SK-N-SH (cell line): ENCODE results near the gene SMIM14. TPM values are rescaled to one million over a fixed set of nuclear protein-coding genes. Genes with fewer than 3 reads are reported as not detected.

Experiments used
- CTCF ChIA-PET: fragments of 300-600, 350-600 bp; formaldehyde crosslinking; extraction: SDS; loops from one replicate; lab custom pipeline; 2021; lab: Yijun Ruan, JAX
- POLR2A ChIA-PET: fragments of 350-600 bp; sonication (Branson Sonifier 250); formaldehyde crosslinking; extraction: SDS; loops from one replicate; lab custom pipeline; 2020; ENCODE audit warnings: antibody characterized with exemption, inconsistent platforms; lab: Yijun Ruan, JAX
- DNase-seq: peaks from one replicate; pipeline ENCODE4 v3.0.0; 2012
- H2AFZ ChIP-seq: fragments of 200-600 bp; sonication (generic); 2 replicates; pipeline ENCODE4 v1.8.1; 2016; ENCODE audit warnings: antibody characterized with exemption, mild to moderate bottlenecking, low read depth
- H3F3A ChIP-seq: fragments of 200-600 bp; sonication (generic); replicated peaks from 2 replicates; pipeline ENCODE3; 2016; ENCODE audit warnings: antibody characterized with exemption, mild to moderate bottlenecking; ENCODE audit not compliant: insufficient read depth
- H3K27ac ChIP-seq, 2 experiments: fragments of 200-500 bp in 1 of 2; fragments of 200-600 bp in 1 of 2; sonication (Bioruptor generic) in 1 of 2; sonication (generic), shearing (Covaris generic) in 1 of 2; 2 replicates each; pipeline versions ENCODE4 v1.5.1 to v1.6.1; 2014 to 2016; ENCODE audit warnings: low read depth in 2 of 2, inconsistent platforms in 1 of 2, low read length in 1 of 2, mild to moderate bottlenecking in 1 of 2, mixed read lengths in 1 of 2
- H3K27me3 ChIP-seq: fragments of 200-600 bp; sonication (generic), shearing (Covaris generic); 2 replicates; pipeline ENCODE4 v1.6.1; 2016; ENCODE audit warnings: mixed run types; ENCODE audit not compliant: insufficient read depth
- H3K36me3 ChIP-seq, 2 experiments: fragments of 200-500 bp in 1 of 2; fragments of 200-600 bp in 1 of 2; sonication (Bioruptor generic) in 1 of 2; sonication (generic) in 1 of 2; replicated peaks in 1 of 2; 2 replicates each; pipeline versions ENCODE3 to v1.5.1; 2014 to 2016; ENCODE audit warnings: low read length in 1 of 2, mild to moderate bottlenecking in 1 of 2; ENCODE audit not compliant: insufficient read depth in 2 of 2, control insufficient read depth in 1 of 2
- H3K4me1 ChIP-seq, 2 experiments: fragments of 200-500 bp in 1 of 2; fragments of 200-600 bp in 1 of 2; sonication (Bioruptor generic) in 1 of 2; sonication (generic), shearing (Covaris generic) in 1 of 2; 2 replicates each; pipeline versions ENCODE4 v1.5.1 to v1.6.1; 2014 to 2016; ENCODE audit warnings: low read depth in 1 of 2, low read length in 1 of 2, mixed run types in 1 of 2; ENCODE audit not compliant: insufficient read depth in 2 of 2, control insufficient read depth in 1 of 2
- H3K4me2 ChIP-seq: fragments of 200-600 bp; sonication (generic), shearing (Covaris generic); 2 replicates; pipeline ENCODE4 v1.6.1; 2017; ENCODE audit warnings: mixed run types
- H3K4me3 ChIP-seq, 2 experiments: fragments of 200-500 bp in 1 of 2; fragments of 200-600 bp in 1 of 2; sonication (Bioruptor generic) in 1 of 2; sonication (generic), shearing (Covaris generic) in 1 of 2; 2 replicates each; pipeline versions ENCODE4 v1.5.1 to v1.8.1; 2014 to 2016; ENCODE audit warnings: low read depth in 2 of 2, inconsistent platforms in 1 of 2, low read length in 1 of 2, mild to moderate bottlenecking in 1 of 2, mixed read lengths in 1 of 2, moderate library complexity in 1 of 2
- H3K79me2 ChIP-seq: fragments of 200-600 bp; sonication (generic); 2 replicates; pipeline ENCODE4 v1.8.1; 2017; ENCODE audit warnings: mild to moderate bottlenecking; ENCODE audit not compliant: insufficient read depth
- H3K9ac ChIP-seq: fragments of 200-600 bp; sonication (generic); 2 replicates; pipeline ENCODE4 v1.6.1; 2017; ENCODE audit warnings: mixed run types
- H3K9me2 ChIP-seq: fragments of 200-600 bp; sonication (generic); 2 replicates; pipeline ENCODE4 v1.6.1; 2017; ENCODE audit warnings: mixed run types
- H3K9me3 ChIP-seq: fragments of 200-600 bp; sonication (generic); 2 replicates; pipeline ENCODE4 v1.6.1; 2017; ENCODE audit warnings: mixed run types, mild to moderate bottlenecking, moderate library complexity
- H4K20me1 ChIP-seq: fragments of 200-600 bp; sonication (generic); 2 replicates; pipeline ENCODE4 v1.6.1; 2017; ENCODE audit warnings: mild to moderate bottlenecking, mixed run types; ENCODE audit not compliant: insufficient read depth
- CHD2 ChIP-seq: fragments of 150-350 bp; IDR thresholded peaks from 2 replicates; pipeline ENCODE4 v1.6.1; 2018; ENCODE audit warnings: low read length; ENCODE audit not compliant: partially characterized antibody
- ELF1 ChIP-seq: IDR thresholded peaks from 2 replicates; pipeline ENCODE4 v1.4.0; 2012
- EP300 ChIP-seq, 2 experiments: IDR thresholded peaks; 2 replicates each; pipeline versions ENCODE4 v1.4.0 to v1.6.1; 2012; ENCODE audit warnings: borderline replicate concordance in 1 of 2, low read depth in 1 of 2, low read length in 1 of 2
- EZH2phosphoT487 ChIP-seq: fragments of 200-600 bp; sonication (generic); IDR thresholded peaks from 2 replicates; pipeline ENCODE4 v1.6.1; 2017; ENCODE audit warnings: low read depth, mixed run types, mild to moderate bottlenecking, antibody characterized with exemption, moderate library complexity, borderline replicate concordance
- FOSL2 ChIP-seq: IDR thresholded peaks from 2 replicates; pipeline ENCODE4 v1.4.0; 2012; ENCODE audit warnings: low read depth, mild to moderate bottlenecking, moderate library complexity, borderline replicate concordance
- FOXJ3 ChIP-seq: sonication (generic); formaldehyde crosslinking; IDR thresholded peaks from 2 replicates; pipeline ENCODE4 v1.5.1; 2020; ENCODE audit warnings: mild to moderate bottlenecking, missing genetic modification reagents
- GABPA ChIP-seq: IDR thresholded peaks from 2 replicates; pipeline ENCODE4 v1.4.0; 2012; ENCODE audit warnings: low read depth, mild to moderate bottlenecking
- MEF2A ChIP-seq: IDR thresholded peaks from 2 replicates; pipeline ENCODE4 v1.4.0; 2012; ENCODE audit warnings: low read depth, borderline replicate concordance
- MXI1 ChIP-seq: IDR thresholded peaks from 2 replicates; pipeline ENCODE4 v1.6.1; 2012; ENCODE audit warnings: mild to moderate bottlenecking, low read depth, low read length, improper control_type of control experiment
- NFIC ChIP-seq: IDR thresholded peaks from 2 replicates; pipeline ENCODE4 v1.4.0; 2012; ENCODE audit warnings: borderline replicate concordance
- NRF1 ChIP-seq: IDR thresholded peaks from 2 replicates; pipeline ENCODE4 v1.6.1; 2012; ENCODE audit warnings: low read depth, mild to moderate bottlenecking, low read length
- POLR2AphosphoS5 ChIP-seq: IDR thresholded peaks from 2 replicates; pipeline ENCODE4 v1.6.1; 2012; ENCODE audit warnings: low read depth, low read length
- RAD21 ChIP-seq: IDR thresholded peaks from 2 replicates; pipeline ENCODE4 v1.6.1; 2012; ENCODE audit warnings: mild to moderate bottlenecking, low read length
- RFX5 ChIP-seq: IDR thresholded peaks from 2 replicates; pipeline ENCODE4 v1.6.1; 2012; ENCODE audit warnings: mild to moderate bottlenecking, improper control_type of control experiment, low read length
- RXRA ChIP-seq: IDR thresholded peaks from 2 replicates; pipeline ENCODE4 v1.4.0; 2012; ENCODE audit warnings: low read depth, mild to moderate bottlenecking, borderline replicate concordance
- SIN3A ChIP-seq: IDR thresholded peaks from 2 replicates; pipeline ENCODE4 v1.6.1; 2012; ENCODE audit warnings: low read depth, mild to moderate bottlenecking, low read length, moderate library complexity, borderline replicate concordance
- TCF12 ChIP-seq: IDR thresholded peaks from 2 replicates; pipeline ENCODE4 v1.4.0; 2012
- TEAD4 ChIP-seq: IDR thresholded peaks from 2 replicates; pipeline ENCODE4 v1.4.0; 2012; ENCODE audit warnings: mild to moderate bottlenecking, borderline replicate concordance; ENCODE audit not compliant: insufficient read depth
- YY1 ChIP-seq: IDR thresholded peaks from 2 replicates; pipeline ENCODE4 v1.4.0; 2012; ENCODE audit warnings: low read depth, mild to moderate bottlenecking
- WGBS: methylation state at CpG from one replicate; pipeline ENCODE4 v1.1.6; 2017; ENCODE audit warnings: low lambda C conversion rate; 5-methylcytosine and 5-hydroxymethylcytosine counted together
- polyA plus RNA-seq, 3 experiments: library from polyadenylated mRNA; depleted of rRNA; stranded (reverse); fragments of >200 nt; gene quantifications; 2 replicates each; pipeline ENCODE4 v1.2.3, GENCODE V29; 2012
- TF ChIP-seq, protein P1 (sequence below): IDR thresholded peaks from 2 replicates; pipeline ENCODE4 v1.4.0; 2012; ENCODE audit warnings: low read depth, borderline replicate concordance
- TF ChIP-seq, protein P2 (sequence below): fragments of 150-350 bp; IDR thresholded peaks from 2 replicates; pipeline ENCODE4 v1.6.1; 2016; ENCODE audit warnings: mild to moderate bottlenecking, low read depth, low read length
- TF ChIP-seq, protein P3 (sequence below): fragments of 200-600 bp; sonication (generic); IDR thresholded peaks from 2 replicates; pipeline ENCODE4 v1.6.1; 2017; ENCODE audit warnings: antibody characterized with exemption, mild to moderate bottlenecking, moderate library complexity
- TF ChIP-seq, protein P4 (sequence below): IDR thresholded peaks from 2 replicates; pipeline ENCODE4; 2012
- TF ChIP-seq, protein P5 (sequence below): fragments of 150-350 bp; IDR thresholded peaks from 2 replicates; pipeline ENCODE4 v1.6.1; 2017; ENCODE audit warnings: antibody characterized with exemption, low read length, low read depth, borderline replicate concordance

SMIM14 gene
- polyA plus RNA-seq, 1 of the 3 experiments (the other 2 are of a cell fraction) = 12.6 TPM

DNA sequence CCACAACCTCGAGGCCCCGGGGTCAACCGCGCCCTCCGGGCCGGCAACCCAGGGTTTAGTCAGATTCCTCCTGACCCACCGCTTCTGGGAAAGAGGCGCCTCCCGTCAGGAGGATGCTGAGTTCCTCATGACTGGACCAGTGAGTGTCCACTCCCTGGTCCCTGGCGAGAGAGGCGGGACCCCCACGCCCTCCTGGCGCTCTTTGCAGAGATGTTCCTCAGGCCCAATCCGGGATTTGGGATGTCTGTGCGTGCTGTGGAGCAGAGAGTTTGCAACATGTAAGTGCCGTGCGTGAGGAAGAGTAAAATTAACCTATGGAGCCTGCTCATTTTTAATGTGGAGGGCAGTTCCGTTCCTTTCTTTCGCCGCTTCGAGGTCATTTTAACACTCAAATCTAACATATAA lies 110.6 kb downstream of the SMIM14 start (continued):
- TF ChIP-seq, protein P1, sequence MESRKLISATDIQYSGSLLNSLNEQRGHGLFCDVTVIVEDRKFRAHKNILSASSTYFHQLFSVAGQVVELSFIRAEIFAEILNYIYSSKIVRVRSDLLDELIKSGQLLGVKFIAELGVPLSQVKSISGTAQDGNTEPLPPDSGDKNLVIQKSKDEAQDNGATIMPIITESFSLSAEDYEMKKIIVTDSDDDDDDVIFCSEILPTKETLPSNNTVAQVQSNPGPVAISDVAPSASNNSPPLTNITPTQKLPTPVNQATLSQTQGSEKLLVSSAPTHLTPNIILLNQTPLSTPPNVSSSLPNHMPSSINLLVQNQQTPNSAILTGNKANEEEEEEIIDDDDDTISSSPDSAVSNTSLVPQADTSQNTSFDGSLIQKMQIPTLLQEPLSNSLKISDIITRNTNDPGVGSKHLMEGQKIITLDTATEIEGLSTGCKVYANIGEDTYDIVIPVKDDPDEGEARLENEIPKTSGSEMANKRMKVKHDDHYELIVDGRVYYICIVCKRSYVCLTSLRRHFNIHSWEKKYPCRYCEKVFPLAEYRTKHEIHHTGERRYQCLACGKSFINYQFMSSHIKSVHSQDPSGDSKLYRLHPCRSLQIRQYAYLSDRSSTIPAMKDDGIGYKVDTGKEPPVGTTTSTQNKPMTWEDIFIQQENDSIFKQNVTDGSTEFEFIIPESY = no peak
- peak; percentile 73; the same call in 1 of the 2 replicates for TF ChIP-seq MXI1

DNA sequence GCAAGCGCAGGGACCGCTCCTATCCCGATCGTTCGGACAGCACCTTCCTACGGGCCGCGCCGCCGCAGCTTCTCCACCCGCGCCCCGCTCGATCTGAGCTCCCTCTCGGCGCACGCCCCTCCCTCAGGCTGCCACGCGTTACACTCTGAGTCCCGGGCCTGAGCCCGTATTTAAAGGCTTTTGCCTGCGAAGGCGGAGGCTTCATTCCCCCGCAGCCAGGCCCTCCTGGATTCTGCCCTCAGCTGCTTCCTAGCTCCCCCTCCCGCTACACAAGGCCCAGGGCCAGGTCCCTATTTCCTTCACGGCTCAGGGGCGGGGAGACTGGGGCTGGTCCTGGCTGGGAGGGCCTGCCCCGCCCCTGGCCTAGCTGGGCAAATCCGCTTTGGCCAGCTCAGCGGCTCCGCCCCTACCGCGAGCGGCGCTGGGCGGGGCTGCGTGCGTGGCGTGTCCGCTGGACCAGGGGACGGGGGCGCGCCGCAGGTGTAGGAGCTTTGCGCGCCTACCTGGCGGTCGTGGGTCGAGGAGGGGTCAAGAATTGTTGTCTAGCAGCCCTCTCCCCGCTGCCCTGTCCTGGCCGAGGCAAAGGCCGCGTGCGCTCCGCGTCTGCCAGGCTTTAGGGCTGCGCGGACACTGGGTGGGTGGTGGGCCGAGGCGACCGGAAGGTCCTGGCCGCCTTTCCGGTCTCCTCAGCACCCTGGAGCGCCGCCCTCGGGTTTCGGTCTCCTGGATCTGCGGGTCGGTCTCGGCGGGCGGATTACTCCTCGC lies 111.2 kb downstream of the SMIM14 start, which contains the start of gene UGDH:
Gene UGDH, minus strand, starts transcription at position 144 of the 765 bp plus-strand sequence. CDS start 5,927 bp downstream, outside the sequence.
- Histone ChIP-seq H4K20me1 (no peaks in the 10 kb centered on the region), H3K9me2 (no peaks in the 10 kb centered on the region), H2AFZ (peak within 1 kb of the TSS; percentile 54), H3K9ac (peak within 1 kb of the TSS; percentile 94), H3K27ac (peak within 1 kb of the TSS; percentile 92 to 96), H3K27me3 (no peaks in the 10 kb centered on the region), H3K4me1 (peaks cover 3 to 6% of the 10 kb centered on the region in 2 experiments; a peak in 2 of 4 replicates), H3K36me3 (peaks cover 0 to 35% of the 10 kb centered on the region in 2 experiments), H3K4me2 (peak within 1 kb of the TSS; percentile 84), H3K9me3 (no peaks in the 10 kb centered on the region), H3K4me3 (peak within 1 kb of the TSS; percentile 84 to 89), H3F3A (peaks cover 15% of the 10 kb centered on the region), H3K79me2 (peaks cover 77% of the 10 kb centered on the region)
- CTCF ChIA-PET = interaction anchor here (0.8 to 2.2 kb wide), 2 partner anchors 58 to 69 kb away, joined by 3 to 10 read pairs; partner anchors contain the start of genes LIAS and RPL9
- under 1% methylated on average over 24 of the region's 73 CpGs for WGBS
- POLR2A ChIA-PET = interaction anchor here (0.6 to 2.6 kb wide), 17 partner anchors 10 to 528 kb away, joined by 3 to 40 read pairs (median 4); partner anchors contain the start of genes LIAS, RPL9, SMIM14 and UBE2K
- peak; percentile 98 for DNase-seq
- TF ChIP-seq RFX5 (no peak), MXI1 (peak; percentile 74), ELF1 (peak; percentile 22; the same call in 1 of the 2 replicates), EP300 (IDR thresholded peaks at IDR 0.05; ENCODE audit: borderline replicate concordance in 1 of 2, low read depth in 1 of 2, low read length in 1 of 2) (no peak; a peak in 1 of 4 replicates), NRF1 (no peak; the same call in 1 of the 2 replicates), NFIC (no peak), TCF12 (peak; percentile 36), SIN3A (peak; percentile 95), RAD21 (no peak), EZH2phosphoT487 (no peak), FOXJ3 (CRISPR knock-in tag) (no peak), MEF2A (no peak), GABPA (peak; percentile 88), TEAD4 (no peak), FOSL2 (0 out of 2 replicates have a peak, but pooled peaks have one; percentile 5), CHD2 (peak; percentile 55), RXRA (no peak), YY1 (no peak), POLR2AphosphoS5 (peak; percentile 98)
- TF ChIP-seq, protein P2, sequence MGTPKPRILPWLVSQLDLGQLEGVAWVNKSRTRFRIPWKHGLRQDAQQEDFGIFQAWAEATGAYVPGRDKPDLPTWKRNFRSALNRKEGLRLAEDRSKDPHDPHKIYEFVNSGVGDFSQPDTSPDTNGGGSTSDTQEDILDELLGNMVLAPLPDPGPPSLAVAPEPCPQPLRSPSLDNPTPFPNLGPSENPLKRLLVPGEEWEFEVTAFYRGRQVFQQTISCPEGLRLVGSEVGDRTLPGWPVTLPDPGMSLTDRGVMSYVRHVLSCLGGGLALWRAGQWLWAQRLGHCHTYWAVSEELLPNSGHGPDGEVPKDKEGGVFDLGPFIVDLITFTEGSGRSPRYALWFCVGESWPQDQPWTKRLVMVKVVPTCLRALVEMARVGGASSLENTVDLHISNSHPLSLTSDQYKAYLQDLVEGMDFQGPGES = no peak
- TF ChIP-seq, protein P3, sequence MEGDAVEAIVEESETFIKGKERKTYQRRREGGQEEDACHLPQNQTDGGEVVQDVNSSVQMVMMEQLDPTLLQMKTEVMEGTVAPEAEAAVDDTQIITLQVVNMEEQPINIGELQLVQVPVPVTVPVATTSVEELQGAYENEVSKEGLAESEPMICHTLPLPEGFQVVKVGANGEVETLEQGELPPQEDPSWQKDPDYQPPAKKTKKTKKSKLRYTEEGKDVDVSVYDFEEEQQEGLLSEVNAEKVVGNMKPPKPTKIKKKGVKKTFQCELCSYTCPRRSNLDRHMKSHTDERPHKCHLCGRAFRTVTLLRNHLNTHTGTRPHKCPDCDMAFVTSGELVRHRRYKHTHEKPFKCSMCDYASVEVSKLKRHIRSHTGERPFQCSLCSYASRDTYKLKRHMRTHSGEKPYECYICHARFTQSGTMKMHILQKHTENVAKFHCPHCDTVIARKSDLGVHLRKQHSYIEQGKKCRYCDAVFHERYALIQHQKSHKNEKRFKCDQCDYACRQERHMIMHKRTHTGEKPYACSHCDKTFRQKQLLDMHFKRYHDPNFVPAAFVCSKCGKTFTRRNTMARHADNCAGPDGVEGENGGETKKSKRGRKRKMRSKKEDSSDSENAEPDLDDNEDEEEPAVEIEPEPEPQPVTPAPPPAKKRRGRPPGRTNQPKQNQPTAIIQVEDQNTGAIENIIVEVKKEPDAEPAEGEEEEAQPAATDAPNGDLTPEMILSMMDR = peak; percentile 11; the same call in 1 of the 2 replicates
- TF ChIP-seq, protein P4, sequence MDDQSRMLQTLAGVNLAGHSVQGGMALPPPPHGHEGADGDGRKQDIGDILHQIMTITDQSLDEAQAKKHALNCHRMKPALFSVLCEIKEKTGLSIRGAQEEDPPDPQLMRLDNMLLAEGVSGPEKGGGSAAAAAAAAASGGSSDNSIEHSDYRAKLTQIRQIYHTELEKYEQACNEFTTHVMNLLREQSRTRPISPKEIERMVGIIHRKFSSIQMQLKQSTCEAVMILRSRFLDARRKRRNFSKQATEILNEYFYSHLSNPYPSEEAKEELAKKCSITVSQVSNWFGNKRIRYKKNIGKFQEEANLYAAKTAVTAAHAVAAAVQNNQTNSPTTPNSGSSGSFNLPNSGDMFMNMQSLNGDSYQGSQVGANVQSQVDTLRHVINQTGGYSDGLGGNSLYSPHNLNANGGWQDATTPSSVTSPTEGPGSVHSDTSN = no peak; the same call in 1 of the 2 replicates
- TF ChIP-seq, protein P5, sequence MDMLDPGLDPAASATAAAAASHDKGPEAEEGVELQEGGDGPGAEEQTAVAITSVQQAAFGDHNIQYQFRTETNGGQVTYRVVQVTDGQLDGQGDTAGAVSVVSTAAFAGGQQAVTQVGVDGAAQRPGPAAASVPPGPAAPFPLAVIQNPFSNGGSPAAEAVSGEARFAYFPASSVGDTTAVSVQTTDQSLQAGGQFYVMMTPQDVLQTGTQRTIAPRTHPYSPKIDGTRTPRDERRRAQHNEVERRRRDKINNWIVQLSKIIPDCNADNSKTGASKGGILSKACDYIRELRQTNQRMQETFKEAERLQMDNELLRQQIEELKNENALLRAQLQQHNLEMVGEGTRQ = no peak
